Keratinocyte (primary cell): ENCODE measurements around the gene KAT7.

Experiments
- EZH2 ChIP-seq: IDR thresholded peaks from one replicate; pipeline ENCODE4 v1.6.1; 2012; ENCODE audit warnings: inconsistent platforms, mild to moderate bottlenecking, low read length, moderate library complexity
- TF ChIP-seq, protein P1 (sequence below), 3 experiments: IDR thresholded peaks in 1 of 3; conservative IDR thresholded peaks in 1 of 3; optimal IDR thresholded peaks in 1 of 3; 2 replicates in 2 of 3; 3 replicates in 1 of 3; pipeline versions ENCODE3 to v1.5.1; 2011; ENCODE audit warnings: low read length in 3 of 3, mild to moderate bottlenecking in 3 of 3, moderate library complexity in 2 of 3, control low read depth in 1 of 3, inconsistent platforms in 1 of 3; ENCODE audit not compliant: insufficient read depth in 2 of 3; ENCODE audit errors: extremely low read depth in 1 of 3

DNA sequence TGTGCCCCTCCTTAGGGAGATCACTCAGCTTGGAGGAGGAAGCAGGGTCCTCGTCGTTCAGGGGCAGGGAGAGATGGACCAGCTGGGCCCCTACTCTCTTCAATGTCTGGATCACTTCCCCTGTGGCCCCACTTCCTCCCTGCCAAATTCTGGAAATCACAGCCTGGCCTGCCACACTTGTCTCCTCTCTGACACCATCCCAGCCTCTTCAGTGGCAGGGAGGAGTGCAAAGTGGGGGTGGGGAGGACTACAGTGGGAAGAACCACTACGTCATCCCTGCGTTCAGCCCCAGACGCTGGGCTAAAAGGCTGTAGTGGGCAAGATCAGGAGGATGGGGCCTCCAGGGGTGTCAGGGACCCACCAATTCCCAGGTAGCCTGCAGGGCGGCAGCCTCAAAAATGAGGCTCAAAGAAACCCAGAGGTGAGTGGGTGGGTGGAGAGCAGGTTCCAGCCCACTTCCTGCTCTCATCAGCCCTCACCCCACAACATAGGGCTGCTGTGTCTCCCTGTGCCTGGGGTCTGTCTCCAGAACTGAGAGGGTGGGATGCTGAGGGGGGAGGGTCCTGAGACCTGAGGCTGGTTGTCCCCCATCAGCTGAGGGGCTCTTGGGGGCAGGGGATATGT is 84.4 kb downstream of the KAT7 start:
- TF ChIP-seq, protein P1, sequence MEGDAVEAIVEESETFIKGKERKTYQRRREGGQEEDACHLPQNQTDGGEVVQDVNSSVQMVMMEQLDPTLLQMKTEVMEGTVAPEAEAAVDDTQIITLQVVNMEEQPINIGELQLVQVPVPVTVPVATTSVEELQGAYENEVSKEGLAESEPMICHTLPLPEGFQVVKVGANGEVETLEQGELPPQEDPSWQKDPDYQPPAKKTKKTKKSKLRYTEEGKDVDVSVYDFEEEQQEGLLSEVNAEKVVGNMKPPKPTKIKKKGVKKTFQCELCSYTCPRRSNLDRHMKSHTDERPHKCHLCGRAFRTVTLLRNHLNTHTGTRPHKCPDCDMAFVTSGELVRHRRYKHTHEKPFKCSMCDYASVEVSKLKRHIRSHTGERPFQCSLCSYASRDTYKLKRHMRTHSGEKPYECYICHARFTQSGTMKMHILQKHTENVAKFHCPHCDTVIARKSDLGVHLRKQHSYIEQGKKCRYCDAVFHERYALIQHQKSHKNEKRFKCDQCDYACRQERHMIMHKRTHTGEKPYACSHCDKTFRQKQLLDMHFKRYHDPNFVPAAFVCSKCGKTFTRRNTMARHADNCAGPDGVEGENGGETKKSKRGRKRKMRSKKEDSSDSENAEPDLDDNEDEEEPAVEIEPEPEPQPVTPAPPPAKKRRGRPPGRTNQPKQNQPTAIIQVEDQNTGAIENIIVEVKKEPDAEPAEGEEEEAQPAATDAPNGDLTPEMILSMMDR (optimal IDR thresholded peaks at IDR 0.05 in 1 of 3, IDR thresholded peaks at IDR 0.05 in 1 of 3, conservative IDR thresholded peaks at IDR 0.05 in 1 of 3; ENCODE audit: extremely low read depth in 1 of 3, insufficient read depth in 2 of 3, low read length in 3 of 3) = no peak
- no peak for TF ChIP-seq EZH2
